CD4-positive, alpha-beta T cell (primary cell): Measurements from ENCODE around the gene UGT1A9. TPM values are rescaled to one million over a fixed set of nuclear protein-coding genes. Genes with fewer than 3 reads are reported as not detected.
A peak's percentile ranks its signal among the peaks of the same experiment; 100 is the strongest.

Experiments
- ATAC-seq: fragments of 200-7000 bp; cut with Tn5 transposase; one replicate; pipeline ENCODE4 v1.10.0; 2022; ENCODE audit warnings: mild to moderate bottlenecking; ENCODE audit not compliant: poor library complexity
- CTCF ChIA-PET: fragments of 350-600 bp; sonication (Branson Sonifier 250); formaldehyde crosslinking; loops from one replicate; lab custom pipeline; 2021; ENCODE audit warnings: antibody characterized with exemption, inconsistent platforms; lab: Charles Lee
- POLR2A ChIA-PET: fragments of 350-600 bp; sonication (Branson Sonifier 250); formaldehyde crosslinking; loops from one replicate; lab custom pipeline; 2021; ENCODE audit warnings: antibody characterized with exemption, inconsistent platforms; lab: Charles Lee
- DNase-seq, 14 experiments: peaks; one replicate each; pipeline ENCODE4 v3.0.0-alpha.2; 2013 to 2020; ENCODE audit warnings: mixed read lengths in 2 of 14
- H3K27ac ChIP-seq, 2 donors: one replicate each; pipeline versions ENCODE4 v1.5.1 to v1.7.0; 2013; ENCODE audit warnings: low read length in 2 of 2, low read depth in 1 of 2, mild to moderate bottlenecking in 1 of 2
- H3K27me3 ChIP-seq, 2 experiments: 1 replicate in 1 of 2; 2 replicates in 1 of 2; pipeline versions ENCODE4 v1.6.1 to v1.7.0; 2013; ENCODE audit warnings: low read length in 2 of 2, control low read depth in 1 of 2, mild to moderate bottlenecking in 1 of 2, moderate library complexity in 1 of 2; ENCODE audit not compliant: insufficient read depth in 2 of 2, control insufficient read depth in 1 of 2
- H3K36me3 ChIP-seq: one replicate; pipeline ENCODE4 v1.6.1; 2013; ENCODE audit warnings: low read length, control low read depth; ENCODE audit not compliant: insufficient read depth
- H3K4me1 ChIP-seq: one replicate; pipeline ENCODE4 v1.6.1; 2013; ENCODE audit warnings: low read length, control low read depth; ENCODE audit not compliant: insufficient read depth
- H3K4me3 ChIP-seq: one replicate; pipeline ENCODE4 v1.5.1; 2013; ENCODE audit warnings: mild to moderate bottlenecking, low read length, moderate library complexity
- H3K9me3 ChIP-seq, 2 experiments: 1 replicate in 1 of 2; 2 replicates in 1 of 2; pipeline versions ENCODE4 v1.6.1 to v1.7.0; 2013; ENCODE audit warnings: low read length in 2 of 2, mild to moderate bottlenecking in 2 of 2, control low read depth in 1 of 2, moderate library complexity in 1 of 2; ENCODE audit not compliant: control insufficient read depth in 1 of 2, insufficient read depth in 1 of 2
- H3K27ac Mint-ChIP-seq: one replicate; pipeline ENCODE4 v1.8.0; 2020; ENCODE audit warnings: mixed read lengths
- H3K27me3 Mint-ChIP-seq: one replicate; pipeline ENCODE4 v1.8.0; 2021; ENCODE audit warnings: mixed read lengths
- H3K36me3 Mint-ChIP-seq: one replicate; pipeline ENCODE4 v1.8.0; 2021; ENCODE audit warnings: low read depth, mixed read lengths
- H3K4me1 Mint-ChIP-seq: one replicate; pipeline ENCODE4 v1.8.0; 2021; ENCODE audit warnings: low read depth, mixed read lengths
- H3K4me3 Mint-ChIP-seq: one replicate; pipeline ENCODE4 v1.8.0; 2020; ENCODE audit warnings: mild to moderate bottlenecking, mixed read lengths
- H3K9me3 Mint-ChIP-seq: one replicate; pipeline ENCODE4 v1.8.0; 2020; ENCODE audit warnings: mixed read lengths
- intact Hi-C, 2 experiments: fragments of 100-400 bp; cut with DNase I in 1 of 2; cut with micrococcal nuclease in 1 of 2; formaldehyde crosslinking; loops; one replicate each; pipeline versions ENCODE4 v1.15.1 to v1.9.0; 2023 to 2025; cut with DNase I, micrococcal nuclease
- total RNA-seq, 174 experiments: library from RNA in 2 of 174; stranded (reverse) in 2 of 174; gene quantifications; one replicate each; pipeline ENCODE4 v1.2.3 and lab custom pipeline; 2021 to 2026
- TF ChIP-seq, protein P1 (sequence below): fragments of 200-600 bp; IDR thresholded peaks from one replicate; pipeline ENCODE4 v1.8.0; 2022; ENCODE audit warnings: antibody characterized with exemption, mild to moderate bottlenecking

Gene UGT1A9
- total RNA-seq, 2 experiments from 2014 or later: not detected

DNA sequence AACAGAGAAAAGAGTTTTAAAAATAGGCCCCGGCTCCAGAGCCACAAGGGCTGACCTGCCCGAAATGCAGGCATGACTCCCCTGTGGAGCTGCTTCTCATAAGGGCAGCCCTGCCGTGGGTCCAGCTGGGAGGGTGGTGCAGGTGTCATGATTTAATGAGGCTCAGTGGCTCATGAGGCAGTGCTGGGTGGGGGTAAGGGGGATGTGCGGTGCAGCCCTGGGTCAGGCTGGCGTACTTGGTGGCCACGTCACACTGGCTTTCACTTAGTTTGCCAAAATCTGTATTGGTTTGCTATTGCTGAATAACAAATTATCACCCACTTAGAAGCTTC, 149.0 kb downstream of the UGT1A9 start:
- no peaks in the 10 kb centered on the region for H3K4me1 ChIP-seq
- H3K4me3 Mint-ChIP-seq: no peak overlapping the region
- no peak overlapping the region for H3K4me3 ChIP-seq
- no peak overlapping the region for H3K27ac Mint-ChIP-seq
- TF ChIP-seq, protein P1, sequence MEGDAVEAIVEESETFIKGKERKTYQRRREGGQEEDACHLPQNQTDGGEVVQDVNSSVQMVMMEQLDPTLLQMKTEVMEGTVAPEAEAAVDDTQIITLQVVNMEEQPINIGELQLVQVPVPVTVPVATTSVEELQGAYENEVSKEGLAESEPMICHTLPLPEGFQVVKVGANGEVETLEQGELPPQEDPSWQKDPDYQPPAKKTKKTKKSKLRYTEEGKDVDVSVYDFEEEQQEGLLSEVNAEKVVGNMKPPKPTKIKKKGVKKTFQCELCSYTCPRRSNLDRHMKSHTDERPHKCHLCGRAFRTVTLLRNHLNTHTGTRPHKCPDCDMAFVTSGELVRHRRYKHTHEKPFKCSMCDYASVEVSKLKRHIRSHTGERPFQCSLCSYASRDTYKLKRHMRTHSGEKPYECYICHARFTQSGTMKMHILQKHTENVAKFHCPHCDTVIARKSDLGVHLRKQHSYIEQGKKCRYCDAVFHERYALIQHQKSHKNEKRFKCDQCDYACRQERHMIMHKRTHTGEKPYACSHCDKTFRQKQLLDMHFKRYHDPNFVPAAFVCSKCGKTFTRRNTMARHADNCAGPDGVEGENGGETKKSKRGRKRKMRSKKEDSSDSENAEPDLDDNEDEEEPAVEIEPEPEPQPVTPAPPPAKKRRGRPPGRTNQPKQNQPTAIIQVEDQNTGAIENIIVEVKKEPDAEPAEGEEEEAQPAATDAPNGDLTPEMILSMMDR: no peak
- peaks cover 0 to 8% of the 10 kb centered on the region in 2 experiments for H3K9me3 ChIP-seq
- ATAC-seq (no peak), DNase-seq (peak in 1 of 14 experiments; percentile 15)
- H3K36me3 Mint-ChIP-seq: no peaks in the 10 kb centered on the region
- peaks cover 0 to 5% of the 10 kb centered on the region in 2 experiments for H3K27me3 ChIP-seq
- no peaks in the 10 kb centered on the region for H3K36me3 ChIP-seq
- ChIA-PET CTCF (no interaction called here), POLR2A (no interaction called here)
- no peaks in the 10 kb centered on the region for H3K9me3 Mint-ChIP-seq
- peaks cover 7% of the 10 kb centered on the region for H3K27me3 Mint-ChIP-seq
- no peak overlapping the region for H3K27ac ChIP-seq
- H3K4me1 Mint-ChIP-seq: no peaks in the 10 kb centered on the region
- intact Hi-C loops: no loop called here

DNA sequence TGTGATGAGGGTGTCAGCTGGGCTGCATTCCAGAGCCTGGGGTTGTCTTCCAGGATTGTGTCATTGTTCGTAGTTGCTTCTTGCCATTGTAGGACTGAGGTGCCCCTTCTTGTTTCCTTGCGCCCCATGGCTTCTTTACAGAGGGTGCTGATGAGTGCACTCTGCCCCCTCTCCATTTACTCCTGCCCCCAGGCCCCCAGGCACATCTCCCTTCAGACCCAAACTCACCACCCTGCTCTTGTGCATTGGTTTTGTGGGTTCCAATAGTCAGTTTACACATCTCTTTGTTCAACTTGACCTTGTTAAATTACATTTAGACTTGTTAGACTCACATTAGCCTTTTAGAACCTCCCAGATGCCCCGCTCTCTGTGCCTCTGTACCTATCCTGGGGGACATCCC, 149.5 kb downstream of the UGT1A9 start:
- no peaks in the 10 kb centered on the region for H3K9me3 Mint-ChIP-seq
- Histone ChIP-seq H3K9me3 (peaks cover 0 to 8% of the 10 kb centered on the region in 2 experiments), H3K27ac (no peak overlapping the region), H3K4me3 (no peak overlapping the region), H3K4me1 (no peaks in the 10 kb centered on the region), H3K27me3 (peaks cover 0 to 5% of the 10 kb centered on the region in 2 experiments), H3K36me3 (no peaks in the 10 kb centered on the region)
- peak in 1 of 14 experiments; percentile 12 for DNase-seq
- no peaks in the 10 kb centered on the region for H3K4me1 Mint-ChIP-seq
- H3K27me3 Mint-ChIP-seq: peaks cover 7% of the 10 kb centered on the region
- ATAC-seq: no peak
- CTCF ChIA-PET: no interaction called here
- TF ChIP-seq, protein P1: no peak
- no peak overlapping the region for H3K27ac Mint-ChIP-seq
- intact Hi-C loops: no loop called here
- H3K4me3 Mint-ChIP-seq: no peak overlapping the region
- POLR2A ChIA-PET: no interaction called here
- H3K36me3 Mint-ChIP-seq: no peaks in the 10 kb centered on the region

DNA sequence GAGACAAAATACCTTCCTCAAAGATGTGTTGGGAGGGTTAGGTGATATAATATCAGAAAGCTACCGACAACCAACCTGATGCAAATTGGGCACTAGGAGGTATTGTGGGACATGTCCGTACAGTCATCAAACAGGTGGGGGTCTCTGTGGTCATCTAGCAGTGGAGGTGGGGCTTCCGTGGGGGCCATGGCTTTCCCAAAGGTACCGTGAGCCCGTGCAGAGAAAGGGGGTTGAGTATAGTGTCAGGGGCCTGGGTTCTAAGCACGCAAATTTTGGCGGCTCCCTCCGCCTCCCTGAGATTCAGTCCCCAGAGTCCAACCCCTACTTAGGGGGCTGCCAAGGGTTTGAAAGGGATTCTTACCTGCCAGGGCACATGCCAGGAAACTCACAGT, 150.0 kb downstream of the UGT1A9 start:
- H3K27me3 Mint-ChIP-seq: peaks cover 7% of the 10 kb centered on the region
- no peak overlapping the region for H3K27ac ChIP-seq
- H3K4me1 ChIP-seq: no peaks in the 10 kb centered on the region
- H3K36me3 ChIP-seq: no peaks in the 10 kb centered on the region
- no peaks in the 10 kb centered on the region for H3K36me3 Mint-ChIP-seq
- no peaks in the 10 kb centered on the region for H3K9me3 Mint-ChIP-seq
- intact Hi-C loops: no loop called here
- TF ChIP-seq, protein P1: no peak
- H3K4me3 Mint-ChIP-seq: no peak overlapping the region
- ChIA-PET POLR2A (no interaction called here), CTCF (no interaction called here)
- ATAC-seq (no peak), DNase-seq (peak in 2 of 14 experiments; percentile 0 to 12)
- H3K27ac Mint-ChIP-seq: no peak overlapping the region
- H3K4me1 Mint-ChIP-seq: no peaks in the 10 kb centered on the region
- H3K27me3 ChIP-seq: peaks cover 0 to 2% of the 10 kb centered on the region in 2 experiments
- peaks cover 0 to 8% of the 10 kb centered on the region in 2 experiments for H3K9me3 ChIP-seq
- no peak overlapping the region for H3K4me3 ChIP-seq
